ENCODE measurements around the gene LILRB1. TPM values are rescaled to one million over a fixed set of nuclear protein-coding genes. Genes with fewer than 3 reads are reported as not detected.

LILRB1 gene
- total RNA-seq, 5 donors from 2014 or later (not counting 1 experiment from before 2014, with no cell fraction given): 2.0 to 26.9 (median 3.6) TPM

Other genes starting within 250 kb of the LILRB1 start
- under 1 TPM in 2 of 5 donors, not detected in 3; 0.26 to 0.41 TPM for gene TTYH1, start 215.0 kb upstream of the LILRB1 start, total RNA-seq
- gene LENG8, start 181.3 kb upstream of the LILRB1 start, total RNA-seq: 100 to 1,000 TPM; 506 to 622 (median 618) TPM
- 1 to 10 TPM; 2.2 to 7.9 (median 7.5) TPM for gene LENG9, start 166.7 kb upstream of the LILRB1 start, total RNA-seq
- under 1 TPM in 1 of 5 donors, not detected in 4; 0.43 TPM for gene CDC42EP5, start 157.2 kb upstream of the LILRB1 start, total RNA-seq
- 10 to 100 TPM in 1 of 5 donors, 1 to 10 TPM in 3, under 1 TPM in 1; 0.49 to 16.7 (median 1.3) TPM for gene LAIR2, start 127.7 kb upstream of the LILRB1 start, total RNA-seq
- gene LILRA2, start 56.7 kb upstream of the LILRB1 start, total RNA-seq: under 1 TPM in 4 of 5 donors, not detected in 1; 0.16 to 0.47 (median 0.37) TPM
- gene LILRA1, start 36.9 kb upstream of the LILRB1 start, total RNA-seq: under 1 TPM in 1 of 5 donors, not detected in 4; 0.43 TPM
- under 1 TPM in 2 of 5 donors, not detected in 3; 0.20 to 0.59 TPM for gene LILRB4, start 32.5 kb downstream of the LILRB1 start, total RNA-seq
- gene KIR3DL3, start 94.0 kb downstream of the LILRB1 start, total RNA-seq: not detected
- gene KIR2DL3, start 108.0 kb downstream of the LILRB1 start, total RNA-seq: under 1 TPM in 3 of 5 donors, not detected in 2; 0.16 to 0.89 (median 0.45) TPM
- gene KIR2DL1, start 139.3 kb downstream of the LILRB1 start, total RNA-seq: under 1 TPM in 2 of 5 donors, not detected in 3; 0.28 to 0.56 TPM
- under 1 TPM in 2 of 5 donors, not detected in 3; 0.20 to 0.25 TPM for gene KIR2DL4, start 173.1 kb downstream of the LILRB1 start, total RNA-seq
- gene KIR3DL1, start 186.0 kb downstream of the LILRB1 start, total RNA-seq: under 1 TPM in 4 of 5 donors, not detected in 1; 0.44 to 0.68 (median 0.54) TPM
- 1 to 10 TPM in 1 of 5 donors, under 1 TPM in 3, not detected in 1; 0.53 to 1.5 (median 0.80) TPM for gene KIR2DS4, start 202.2 kb downstream of the LILRB1 start, total RNA-seq
- gene KIR3DL2, start 220.0 kb downstream of the LILRB1 start, total RNA-seq: 10 to 100 TPM in 1 of 5 donors, 1 to 10 TPM in 2, under 1 TPM in 2; 0.61 to 12.5 (median 1.2) TPM
- under 1 TPM in 1 of 5 donors, not detected in 4; 0.68 TPM for gene FCAR, start 243.8 kb downstream of the LILRB1 start, total RNA-seq